Lower lobe of right lung (tissue), 2 donors: Measurements from ENCODE around the gene NPIPB2. TPM values are rescaled to one million over a fixed set of nuclear protein-coding genes. Genes with fewer than 3 reads are reported as not detected.
"Not testable (repeated sequence)": the region's sequence is repeated elsewhere in the genome, so short reads cannot be mapped to it uniquely, and the experiment has no call there.

Experiments
- ATAC-seq, 2 donors: fragments of 200-7000 bp; cut with Tn5 transposase; one replicate each; pipeline ENCODE4 v1.9.1; 2020 to 2022; ENCODE audit warnings: mild to moderate bottlenecking in 2 of 2, moderate library complexity in 2 of 2
- DNase-seq: peaks from one replicate; pipeline ENCODE4 v3.0.0-alpha.2; 2020
- H3K27ac ChIP-seq: fragments of 200-600 bp; one replicate; pipeline ENCODE4 v1.8.0; 2022
- H3K27me3 ChIP-seq: fragments of 200-600 bp; one replicate; pipeline ENCODE4 v1.8.0; 2022; ENCODE audit warnings: low read depth
- H3K36me3 ChIP-seq: fragments of 200-600 bp; one replicate; pipeline ENCODE4 v1.8.0; 2022; ENCODE audit warnings: mild to moderate bottlenecking
- H3K4me1 ChIP-seq: fragments of 200-600 bp; one replicate; pipeline ENCODE4 v1.8.0; 2022
- H3K4me3 ChIP-seq: fragments of 200-600 bp; one replicate; pipeline ENCODE4 v1.8.0; 2022; ENCODE audit warnings: mild to moderate bottlenecking
- H3K9me3 ChIP-seq: fragments of 200-600 bp; one replicate; pipeline ENCODE4 v1.8.0; 2022
- CTCF ChIP-seq: fragments of 200-600 bp; IDR thresholded peaks from one replicate; pipeline ENCODE4 v1.8.0; 2022; ENCODE audit warnings: antibody characterized with exemption, mild to moderate bottlenecking
- intact Hi-C: fragments of 100-400 bp; cut with DNase I; formaldehyde crosslinking; loops from one replicate; pipeline ENCODE4 v1.11.0; 2022
- total RNA-seq: library from RNA; stranded (reverse); fragmentation: NEBNext Ultra II Directional; extraction: Animal tissue kit (Norgen Biotek cat#: 25700); gene quantifications from one replicate; pipeline ENCODE4 v1.2.1, GENCODE V29; 2021
- donor health status: DM: no; HTN: yes; CAD: no; lungs with severe emphysema.

The NPIPB2 gene
- total RNA-seq, 1 donor from 2014 or later, result 5.6 TPM

GRCh38 chr16:11973070-11973469 lies 31.2 kb upstream of the NPIPB2 start:
- H3K36me3 ChIP-seq, result no peaks in the 10 kb centered on the region
- H3K9me3 ChIP-seq, result no peaks in the 10 kb centered on the region
- H3K4me3 ChIP-seq, result no peak overlapping the region
- DNase-seq (no peak), ATAC-seq (peak; percentile 39 to 55)
- TF ChIP-seq CTCF, result no peak
- H3K27ac ChIP-seq, result peak overlapping the region; percentile 11
- intact Hi-C loops, result no loop called here
- peaks cover 19% of the 10 kb centered on the region for H3K4me1 ChIP-seq
- H3K27me3 ChIP-seq, result no peaks in the 10 kb centered on the region

- no peak for ATAC-seq
- no peak overlapping the region for H3K27ac ChIP-seq
- H3K27me3 ChIP-seq, result no peaks in the 10 kb centered on the region
- H3K9me3 ChIP-seq, result no peaks in the 10 kb centered on the region
- H3K36me3 ChIP-seq, result no peaks in the 10 kb centered on the region
- no peak for TF ChIP-seq CTCF
- no peak overlapping the region for H3K4me3 ChIP-seq
- DNase-seq, result no peak
- peaks cover 9% of the 10 kb centered on the region for H3K4me1 ChIP-seq
- intact Hi-C loops, result no loop called here
Observed at GRCh38 chr16:11972128-11972527, 30.3 kb upstream of the NPIPB2 start.

DNA sequence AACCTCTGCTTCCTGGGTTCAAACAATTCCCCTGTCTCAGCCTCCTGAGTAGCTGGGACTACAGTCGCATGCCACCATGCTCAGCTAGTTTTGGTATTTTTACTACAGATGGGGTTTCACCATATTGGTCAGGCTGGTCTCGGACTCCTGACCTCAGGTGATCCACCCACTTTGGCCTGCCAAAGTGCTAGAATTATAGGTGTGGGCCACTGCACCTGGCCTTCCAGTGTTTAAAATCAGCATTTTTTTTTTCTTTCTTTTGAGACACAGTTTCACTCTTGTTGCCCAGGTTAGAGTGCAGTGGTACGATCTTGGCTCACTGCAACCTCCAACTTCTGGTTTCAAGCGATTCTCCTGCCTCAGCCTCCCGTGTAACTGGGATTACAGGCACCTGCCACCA lies 28.4 kb upstream of the NPIPB2 start:
- H3K27ac ChIP-seq, ATAC-seq, intact Hi-C loops, H3K9me3 ChIP-seq, H3K27me3 ChIP-seq, DNase-seq, H3K36me3 ChIP-seq, H3K4me3 ChIP-seq, H3K4me1 ChIP-seq: not testable (repeated sequence)

DNA sequence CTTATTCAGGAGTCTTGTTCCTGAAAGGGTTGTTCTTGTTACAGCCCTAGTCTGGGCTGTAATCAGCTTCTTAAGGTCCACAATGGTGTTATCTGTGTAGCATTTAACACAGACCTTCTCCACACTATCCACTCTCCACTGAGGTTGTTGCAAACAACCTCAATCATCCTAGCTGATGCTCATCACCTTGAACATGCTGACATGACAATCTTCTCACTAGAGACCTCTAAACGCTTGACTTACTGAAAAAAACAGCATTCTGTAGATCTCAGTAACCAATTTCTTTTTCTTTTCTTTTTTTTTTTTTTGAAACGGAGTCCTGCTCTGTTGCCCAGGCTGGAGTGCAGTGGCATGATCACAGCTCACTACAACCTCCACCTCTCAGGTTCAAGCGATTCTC lies 26.7 kb upstream of the NPIPB2 start:
- intact Hi-C loops, result no loop called here
- Histone ChIP-seq H3K27ac (no peak overlapping the region), H3K27me3 (no peaks in the 10 kb centered on the region), H3K9me3 (no peaks in the 10 kb centered on the region), H3K4me3 (no peak overlapping the region), H3K36me3 (no peaks in the 10 kb centered on the region), H3K4me1 (no peaks in the 10 kb centered on the region)
- no peak for TF ChIP-seq CTCF
- no peak for DNase-seq
- ATAC-seq, result no peak

GRCh38 chr16:11967195-11967911 lies 25.5 kb upstream of the NPIPB2 start:
- no peaks in the 10 kb centered on the region for H3K27me3 ChIP-seq
- no peaks in the 10 kb centered on the region for H3K9me3 ChIP-seq
- H3K27ac ChIP-seq, result no peak overlapping the region
- intact Hi-C loops, result no loop called here
- H3K36me3 ChIP-seq, result no peaks in the 10 kb centered on the region
- DNase-seq (no peak), ATAC-seq (peak in 1 of 2 donors; percentile 49)
- no peak overlapping the region for H3K4me3 ChIP-seq
- no peak for TF ChIP-seq CTCF
- H3K4me1 ChIP-seq, result no peaks in the 10 kb centered on the region

DNA sequence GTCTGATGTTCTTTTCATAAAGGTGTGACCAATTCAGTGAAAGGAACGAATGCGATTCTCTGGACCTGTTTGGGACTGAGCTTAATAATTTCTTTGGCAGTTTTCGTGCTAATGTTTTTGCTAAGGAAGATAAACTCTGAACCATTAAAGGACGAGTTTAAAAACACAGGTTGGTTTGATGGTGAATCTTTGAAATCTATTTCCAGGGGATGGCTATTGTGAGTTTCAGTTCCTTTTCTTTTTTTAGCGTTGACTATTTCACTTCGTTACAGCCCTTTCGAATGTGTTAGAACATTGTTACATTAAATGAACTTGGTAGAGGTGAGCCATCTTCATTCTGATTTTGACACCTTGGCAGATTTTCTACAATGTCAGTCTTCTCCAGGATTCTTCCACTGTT lies 24.3 kb upstream of the NPIPB2 start:
- Histone ChIP-seq H3K4me3 (no peak overlapping the region), H3K4me1 (no peaks in the 10 kb centered on the region), H3K9me3 (no peaks in the 10 kb centered on the region), H3K36me3 (no peaks in the 10 kb centered on the region), H3K27me3 (no peaks in the 10 kb centered on the region), H3K27ac (no peak overlapping the region)
- TF ChIP-seq CTCF, result no peak
- intact Hi-C loops, result no loop called here
- ATAC-seq (no peak), DNase-seq (no peak)
